ENCODE results near the gene ADGRG7. TPM values are rescaled to one million over a fixed set of nuclear protein-coding genes. Genes with fewer than 3 reads are reported as not detected.

The ADGRG7 gene
- total RNA-seq, 2 experiments from 2014 or later: not detected

GRCh38 chr3:100577382-100578008 is 31.9 kb upstream of the ADGRG7 start:
- no peak overlapping the region for H3K4me2 ChIP-seq (ENCODE audit: low read length)
- no TSS peak for BruUV-seq (replicated peaks)
- ChIA-PET POLR2A (interaction anchor here (0.7 to 0.9 kb wide), 2 partner anchors 14 to 746 kb away, joined by 3 read pairs; no protein-coding TSS in a partner anchor), CTCF (ENCODE audit: unreplicated experiment) (no interaction called here)
- no peaks in the 10 kb centered on the region for H3K4me1 ChIP-seq (ENCODE audit: insufficient read depth, low read length, poor library complexity, severe bottlenecking)
- DNase-seq (ENCODE audit: low spot score): no peak
- TF ChIP-seq EZH2phosphoT487 (IDR thresholded peaks at IDR 0.05; ENCODE audit: borderline replicate concordance, low read depth, low read length) (no peak), CTCF (conservative IDR thresholded peaks at IDR 0.05; ENCODE audit: low read length) (0 out of 2 replicates have a peak, but pooled peaks have one; percentile 10)
- H3K4me3 ChIP-seq (ENCODE audit: low read depth, low read length, poor library complexity, severe bottlenecking): no peak overlapping the region
- H3K79me2 ChIP-seq (ENCODE audit: insufficient read depth, low read depth, low read length): no peaks in the 10 kb centered on the region
- H3K36me3 ChIP-seq (ENCODE audit: insufficient read depth, low read length): no peaks in the 10 kb centered on the region
- no peak overlapping the region for H3K27ac ChIP-seq (ENCODE audit: low read depth, low read length, poor library complexity, severe bottlenecking)
- H3K9me2 ChIP-seq (ENCODE audit: insufficient read depth, low read length): no peaks in the 10 kb centered on the region
- H2AFZ ChIP-seq (ENCODE audit: low read length): no peak overlapping the region
- no peaks in the 10 kb centered on the region for H3K9me3 ChIP-seq (ENCODE audit: low read length)
- intact Hi-C loops (cut with micrococcal nuclease; ENCODE audit: unreplicated experiment): no loop called here
- H4K20me1 ChIP-seq (ENCODE audit: insufficient read depth, low read length): no peaks in the 10 kb centered on the region

GRCh38 chr3:100578646-100579045 is 30.8 kb upstream of the ADGRG7 start:
- Histone ChIP-seq H4K20me1 (ENCODE audit: insufficient read depth, low read length) (no peaks in the 10 kb centered on the region), H2AFZ (ENCODE audit: low read length) (no peak overlapping the region), H3K79me2 (ENCODE audit: insufficient read depth, low read depth, low read length) (no peaks in the 10 kb centered on the region), H3K4me2 (ENCODE audit: low read length) (no peak overlapping the region), H3K9me2 (ENCODE audit: insufficient read depth, low read length) (no peaks in the 10 kb centered on the region), H3K9me3 (ENCODE audit: low read length) (no peaks in the 10 kb centered on the region), H3K4me1 (ENCODE audit: insufficient read depth, low read length, poor library complexity, severe bottlenecking) (no peaks in the 10 kb centered on the region), H3K4me3 (ENCODE audit: low read depth, low read length, poor library complexity, severe bottlenecking) (no peak overlapping the region), H3K36me3 (ENCODE audit: insufficient read depth, low read length) (no peaks in the 10 kb centered on the region), H3K27ac (ENCODE audit: low read depth, low read length, poor library complexity, severe bottlenecking) (no peak overlapping the region)
- no TSS peak for BruUV-seq (replicated peaks)
- POLR2A ChIA-PET: no interaction called here
- CTCF ChIA-PET (ENCODE audit: unreplicated experiment): no interaction called here
- intact Hi-C loops (cut with micrococcal nuclease; ENCODE audit: unreplicated experiment): no loop called here
- no peak for DNase-seq (ENCODE audit: low spot score)
- TF ChIP-seq EZH2phosphoT487 (IDR thresholded peaks at IDR 0.05; ENCODE audit: borderline replicate concordance, low read depth, low read length) (no peak), CTCF (conservative IDR thresholded peaks at IDR 0.05; ENCODE audit: low read length) (no peak)

- TF ChIP-seq CTCF (conservative IDR thresholded peaks at IDR 0.05; ENCODE audit: low read length) (no peak), EZH2phosphoT487 (IDR thresholded peaks at IDR 0.05; ENCODE audit: borderline replicate concordance, low read depth, low read length) (no peak)
- no peaks in the 10 kb centered on the region for H4K20me1 ChIP-seq (ENCODE audit: insufficient read depth, low read length)
- POLR2A ChIA-PET: interaction anchor here (1.2 to 1.4 kb wide), 2 partner anchors 10 to 21 kb away, joined by 3 read pairs; no protein-coding TSS in a partner anchor
- no peak overlapping the region for H3K27ac ChIP-seq (ENCODE audit: low read depth, low read length, poor library complexity, severe bottlenecking)
- CTCF ChIA-PET (ENCODE audit: unreplicated experiment): no interaction called here
- H3K4me3 ChIP-seq (ENCODE audit: low read depth, low read length, poor library complexity, severe bottlenecking): no peak overlapping the region
- H3K9me2 ChIP-seq (ENCODE audit: insufficient read depth, low read length): no peaks in the 10 kb centered on the region
- no peaks in the 10 kb centered on the region for H3K79me2 ChIP-seq (ENCODE audit: insufficient read depth, low read depth, low read length)
- no peak overlapping the region for H2AFZ ChIP-seq (ENCODE audit: low read length)
- H3K4me2 ChIP-seq (ENCODE audit: low read length): no peak overlapping the region
- BruUV-seq (replicated peaks): no TSS peak
- no peaks in the 10 kb centered on the region for H3K36me3 ChIP-seq (ENCODE audit: insufficient read depth, low read length)
- H3K9me3 ChIP-seq (ENCODE audit: low read length): no peaks in the 10 kb centered on the region
- intact Hi-C loops (cut with micrococcal nuclease; ENCODE audit: unreplicated experiment): no loop called here
- H3K4me1 ChIP-seq (ENCODE audit: insufficient read depth, low read length, poor library complexity, severe bottlenecking): no peaks in the 10 kb centered on the region
- no peak for DNase-seq (ENCODE audit: low spot score)
Measured at GRCh38 chr3:100580147-100580546, 29.3 kb upstream of the ADGRG7 start.

Data from OCI-LY7 (cell line).